ENCODE results near the gene DGKG. TPM values are rescaled to one million over a fixed set of nuclear protein-coding genes. Genes with fewer than 3 reads are reported as not detected.
A peak's percentile ranks its signal among the peaks of the same experiment; 100 is the strongest.

The DGKG gene
- total and polyA plus RNA-seq, 10 of the 15 experiments (the other 5 are each of a cell fraction or from before 2014, with no cell fraction given): 0.39 to 6.2 (median 4.7) TPM

DNA sequence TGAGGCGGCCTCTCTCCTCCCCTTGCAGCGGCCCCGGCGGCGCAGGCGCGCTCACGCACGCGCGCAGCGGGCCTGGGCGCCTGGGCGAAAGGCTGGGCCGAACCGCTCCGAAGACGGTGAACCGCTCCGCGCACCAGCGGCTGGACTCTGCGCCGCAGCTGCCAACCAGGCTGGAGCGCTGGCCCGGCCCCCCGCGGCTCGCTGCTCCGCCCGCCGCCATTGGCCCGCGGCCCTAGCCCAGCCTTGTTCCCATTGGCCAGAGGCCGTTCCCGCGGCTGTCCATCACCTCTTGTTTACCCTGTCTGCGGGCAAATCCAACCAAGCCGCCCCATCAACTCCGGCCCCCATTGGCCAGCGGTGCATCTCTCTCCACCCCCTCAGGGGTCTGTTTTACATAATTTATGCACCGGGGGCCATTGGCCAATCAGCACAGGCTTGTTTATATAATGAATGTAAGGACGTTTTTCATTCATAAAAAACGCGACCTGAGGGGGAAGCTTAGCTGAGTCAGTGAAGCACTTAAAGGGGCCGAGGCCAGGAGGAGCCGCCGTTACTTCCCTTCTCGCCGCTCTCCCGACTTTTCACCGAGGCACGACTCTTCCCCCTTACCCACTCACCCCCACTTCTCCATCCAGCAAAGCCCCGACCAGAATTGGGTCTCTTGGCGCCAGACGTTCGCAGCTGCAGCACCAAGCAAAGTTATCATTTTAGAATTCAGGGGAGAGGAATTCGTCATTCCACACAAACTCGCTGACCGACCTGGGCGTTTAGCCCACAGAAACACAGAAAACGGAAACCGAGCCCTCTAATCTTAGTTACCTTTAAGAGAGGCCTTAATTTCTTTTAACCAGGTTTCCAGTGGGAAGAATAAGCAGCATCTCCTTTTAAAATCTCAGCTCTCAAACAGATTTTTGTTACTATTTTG, 252.8 kb downstream of the DGKG start, which contains the start of gene ETV5 (continued):
- TF ChIP-seq, protein P1, sequence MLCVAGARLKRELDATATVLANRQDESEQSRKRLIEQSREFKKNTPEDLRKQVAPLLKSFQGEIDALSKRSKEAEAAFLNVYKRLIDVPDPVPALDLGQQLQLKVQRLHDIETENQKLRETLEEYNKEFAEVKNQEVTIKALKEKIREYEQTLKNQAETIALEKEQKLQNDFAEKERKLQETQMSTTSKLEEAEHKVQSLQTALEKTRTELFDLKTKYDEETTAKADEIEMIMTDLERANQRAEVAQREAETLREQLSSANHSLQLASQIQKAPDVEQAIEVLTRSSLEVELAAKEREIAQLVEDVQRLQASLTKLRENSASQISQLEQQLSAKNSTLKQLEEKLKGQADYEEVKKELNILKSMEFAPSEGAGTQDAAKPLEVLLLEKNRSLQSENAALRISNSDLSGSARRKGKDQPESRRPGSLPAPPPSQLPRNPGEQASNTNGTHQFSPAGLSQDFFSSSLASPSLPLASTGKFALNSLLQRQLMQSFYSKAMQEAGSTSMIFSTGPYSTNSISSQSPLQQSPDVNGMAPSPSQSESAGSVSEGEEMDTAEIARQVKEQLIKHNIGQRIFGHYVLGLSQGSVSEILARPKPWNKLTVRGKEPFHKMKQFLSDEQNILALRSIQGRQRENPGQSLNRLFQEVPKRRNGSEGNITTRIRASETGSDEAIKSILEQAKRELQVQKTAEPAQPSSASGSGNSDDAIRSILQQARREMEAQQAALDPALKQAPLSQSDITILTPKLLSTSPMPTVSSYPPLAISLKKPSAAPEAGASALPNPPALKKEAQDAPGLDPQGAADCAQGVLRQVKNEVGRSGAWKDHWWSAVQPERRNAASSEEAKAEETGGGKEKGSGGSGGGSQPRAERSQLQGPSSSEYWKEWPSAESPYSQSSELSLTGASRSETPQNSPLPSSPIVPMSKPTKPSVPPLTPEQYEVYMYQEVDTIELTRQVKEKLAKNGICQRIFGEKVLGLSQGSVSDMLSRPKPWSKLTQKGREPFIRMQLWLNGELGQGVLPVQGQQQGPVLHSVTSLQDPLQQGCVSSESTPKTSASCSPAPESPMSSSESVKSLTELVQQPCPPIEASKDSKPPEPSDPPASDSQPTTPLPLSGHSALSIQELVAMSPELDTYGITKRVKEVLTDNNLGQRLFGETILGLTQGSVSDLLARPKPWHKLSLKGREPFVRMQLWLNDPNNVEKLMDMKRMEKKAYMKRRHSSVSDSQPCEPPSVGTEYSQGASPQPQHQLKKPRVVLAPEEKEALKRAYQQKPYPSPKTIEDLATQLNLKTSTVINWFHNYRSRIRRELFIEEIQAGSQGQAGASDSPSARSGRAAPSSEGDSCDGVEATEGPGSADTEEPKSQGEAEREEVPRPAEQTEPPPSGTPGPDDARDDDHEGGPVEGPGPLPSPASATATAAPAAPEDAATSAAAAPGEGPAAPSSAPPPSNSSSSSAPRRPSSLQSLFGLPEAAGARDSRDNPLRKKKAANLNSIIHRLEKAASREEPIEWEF (IDR thresholded peaks at IDR 0.05; ENCODE audit: insufficient replicate concordance, low read depth, low read length): no peak
- TF ChIP-seq FOXM1 (IDR thresholded peaks at IDR 0.05; ENCODE audit: low read depth, low read length): no peak; the same call in 1 of the 2 replicates
- no peak for TF ChIP-seq NRF1 (conservative IDR thresholded peaks at IDR 0.05; ENCODE audit: low read depth, low read length)
- TF ChIP-seq, protein P2, sequence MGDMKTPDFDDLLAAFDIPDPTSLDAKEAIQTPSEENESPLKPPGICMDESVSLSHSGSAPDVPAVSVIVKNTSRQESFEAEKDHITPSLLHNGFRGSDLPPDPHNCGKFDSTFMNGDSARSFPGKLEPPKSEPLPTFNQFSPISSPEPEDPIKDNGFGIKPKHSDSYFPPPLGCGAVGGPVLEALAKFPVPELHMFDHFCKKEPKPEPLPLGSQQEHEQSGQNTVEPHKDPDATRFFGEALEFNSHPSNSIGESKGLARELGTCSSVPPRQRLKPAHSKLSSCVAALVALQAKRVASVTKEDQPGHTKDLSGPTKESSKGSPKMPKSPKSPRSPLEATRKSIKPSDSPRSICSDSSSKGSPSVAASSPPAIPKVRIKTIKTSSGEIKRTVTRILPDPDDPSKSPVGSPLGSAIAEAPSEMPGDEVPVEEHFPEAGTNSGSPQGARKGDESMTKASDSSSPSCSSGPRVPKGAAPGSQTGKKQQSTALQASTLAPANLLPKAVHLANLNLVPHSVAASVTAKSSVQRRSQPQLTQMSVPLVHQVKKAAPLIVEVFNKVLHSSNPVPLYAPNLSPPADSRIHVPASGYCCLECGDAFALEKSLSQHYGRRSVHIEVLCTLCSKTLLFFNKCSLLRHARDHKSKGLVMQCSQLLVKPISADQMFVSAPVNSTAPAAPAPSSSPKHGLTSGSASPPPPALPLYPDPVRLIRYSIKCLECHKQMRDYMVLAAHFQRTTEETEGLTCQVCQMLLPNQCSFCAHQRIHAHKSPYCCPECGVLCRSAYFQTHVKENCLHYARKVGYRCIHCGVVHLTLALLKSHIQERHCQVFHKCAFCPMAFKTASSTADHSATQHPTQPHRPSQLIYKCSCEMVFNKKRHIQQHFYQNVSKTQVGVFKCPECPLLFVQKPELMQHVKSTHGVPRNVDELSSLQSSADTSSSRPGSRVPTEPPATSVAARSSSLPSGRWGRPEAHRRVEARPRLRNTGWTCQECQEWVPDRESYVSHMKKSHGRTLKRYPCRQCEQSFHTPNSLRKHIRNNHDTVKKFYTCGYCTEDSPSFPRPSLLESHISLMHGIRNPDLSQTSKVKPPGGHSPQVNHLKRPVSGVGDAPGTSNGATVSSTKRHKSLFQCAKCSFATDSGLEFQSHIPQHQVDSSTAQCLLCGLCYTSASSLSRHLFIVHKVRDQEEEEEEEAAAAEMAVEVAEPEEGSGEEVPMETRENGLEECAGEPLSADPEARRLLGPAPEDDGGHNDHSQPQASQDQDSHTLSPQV (IDR thresholded peaks at IDR 0.05): no peak
- TF ChIP-seq, protein P3, sequence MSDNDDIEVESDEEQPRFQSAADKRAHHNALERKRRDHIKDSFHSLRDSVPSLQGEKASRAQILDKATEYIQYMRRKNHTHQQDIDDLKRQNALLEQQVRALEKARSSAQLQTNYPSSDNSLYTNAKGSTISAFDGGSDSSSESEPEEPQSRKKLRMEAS (IDR thresholded peaks at IDR 0.05; ENCODE audit: low read depth, low read length): 0 out of 2 replicates have a peak, but pooled peaks have one; percentile 9
- peak; percentile 98 for TF ChIP-seq DPF2 (IDR thresholded peaks at IDR 0.05)
- peak; percentile 97 for TF ChIP-seq SP1 (IDR thresholded peaks at IDR 0.05; ENCODE audit: low read depth, low read length)
- peak; percentile 32; the same call in 1 of the 2 replicates for TF ChIP-seq BACH1 (IDR thresholded peaks at IDR 0.05; ENCODE audit: borderline replicate concordance)
- TF ChIP-seq, protein P4, sequence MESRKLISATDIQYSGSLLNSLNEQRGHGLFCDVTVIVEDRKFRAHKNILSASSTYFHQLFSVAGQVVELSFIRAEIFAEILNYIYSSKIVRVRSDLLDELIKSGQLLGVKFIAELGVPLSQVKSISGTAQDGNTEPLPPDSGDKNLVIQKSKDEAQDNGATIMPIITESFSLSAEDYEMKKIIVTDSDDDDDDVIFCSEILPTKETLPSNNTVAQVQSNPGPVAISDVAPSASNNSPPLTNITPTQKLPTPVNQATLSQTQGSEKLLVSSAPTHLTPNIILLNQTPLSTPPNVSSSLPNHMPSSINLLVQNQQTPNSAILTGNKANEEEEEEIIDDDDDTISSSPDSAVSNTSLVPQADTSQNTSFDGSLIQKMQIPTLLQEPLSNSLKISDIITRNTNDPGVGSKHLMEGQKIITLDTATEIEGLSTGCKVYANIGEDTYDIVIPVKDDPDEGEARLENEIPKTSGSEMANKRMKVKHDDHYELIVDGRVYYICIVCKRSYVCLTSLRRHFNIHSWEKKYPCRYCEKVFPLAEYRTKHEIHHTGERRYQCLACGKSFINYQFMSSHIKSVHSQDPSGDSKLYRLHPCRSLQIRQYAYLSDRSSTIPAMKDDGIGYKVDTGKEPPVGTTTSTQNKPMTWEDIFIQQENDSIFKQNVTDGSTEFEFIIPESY (IDR thresholded peaks at IDR 0.05): no peak
- TF ChIP-seq, protein P5, sequence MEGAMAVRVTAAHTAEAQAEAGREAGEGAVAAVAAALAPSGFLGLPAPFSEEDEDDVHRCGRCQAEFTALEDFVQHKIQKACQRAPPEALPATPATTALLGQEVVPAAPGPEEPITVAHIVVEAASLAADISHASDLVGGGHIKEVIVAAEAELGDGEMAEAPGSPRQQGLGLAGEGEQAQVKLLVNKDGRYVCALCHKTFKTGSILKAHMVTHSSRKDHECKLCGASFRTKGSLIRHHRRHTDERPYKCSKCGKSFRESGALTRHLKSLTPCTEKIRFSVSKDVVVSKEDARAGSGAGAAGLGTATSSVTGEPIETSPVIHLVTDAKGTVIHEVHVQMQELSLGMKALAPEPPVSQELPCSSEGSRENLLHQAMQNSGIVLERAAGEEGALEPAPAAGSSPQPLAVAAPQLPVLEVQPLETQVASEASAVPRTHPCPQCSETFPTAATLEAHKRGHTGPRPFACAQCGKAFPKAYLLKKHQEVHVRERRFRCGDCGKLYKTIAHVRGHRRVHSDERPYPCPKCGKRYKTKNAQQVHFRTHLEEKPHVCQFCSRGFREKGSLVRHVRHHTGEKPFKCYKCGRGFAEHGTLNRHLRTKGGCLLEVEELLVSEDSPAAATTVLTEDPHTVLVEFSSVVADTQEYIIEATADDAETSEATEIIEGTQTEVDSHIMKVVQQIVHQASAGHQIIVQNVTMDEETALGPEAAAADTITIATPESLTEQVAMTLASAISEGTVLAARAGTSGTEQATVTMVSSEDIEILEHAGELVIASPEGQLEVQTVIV (IDR thresholded peaks at IDR 0.05; ENCODE audit: borderline replicate concordance, partially characterized antibody): no peak
- TF ChIP-seq KAT2A (conservative IDR thresholded peaks at IDR 0.05; ENCODE audit: control insufficient read depth, low read depth, low read length): no peak
- TF ChIP-seq NFIC (IDR thresholded peaks at IDR 0.05; ENCODE audit: low read depth, low read length): 0 out of 2 replicates have a peak, but pooled peaks have one; percentile 40
- TF ChIP-seq RBBP5 (conservative IDR thresholded peaks at IDR 0.05): no peak
